ENCODE measurements around the gene DHDH. TPM values are rescaled to one million over a fixed set of nuclear protein-coding genes. Genes with fewer than 3 reads are reported as not detected.

Gene DHDH
- total and polyA plus RNA-seq, 2 of the 13 experiments (the other 11 are each of a cell fraction or from before 2014, with no cell fraction given): 0.13 to 0.91 TPM

- TF ChIP-seq BCLAF1 (IDR thresholded peaks at IDR 0.05) (no peak), ZNF274 (CRISPR knock-in tag; IDR thresholded peaks at IDR 0.05) (peak; percentile 76; the same call in 1 of the 2 replicates), KDM5B (CRISPR knock-in tag; IDR thresholded peaks at IDR 0.05; ENCODE audit: borderline replicate concordance) (peak; percentile 76), YEATS4 (CRISPR knock-in tag; IDR thresholded peaks at IDR 0.05; ENCODE audit: borderline replicate concordance) (peak; percentile 71; the same call in 1 of the 2 replicates), ZNF513 (CRISPR knock-in tag; conservative IDR thresholded peaks at IDR 0.05) (peak; percentile 98), KDM2A (CRISPR knock-in tag; IDR thresholded peaks at IDR 0.05; ENCODE audit: borderline replicate concordance, low read depth) (peak; percentile 80), ATF6 (CRISPR knock-in tag; conservative IDR thresholded peaks at IDR 0.05) (peak; percentile 92), MXI1 (IDR thresholded peaks at IDR 0.05; ENCODE audit: borderline replicate concordance, low read depth, low read length) (peak; percentile 52; the same call in 1 of the 3 replicates), FOXM1 (CRISPR knock-in tag; IDR thresholded peaks at IDR 0.05) (peak; percentile 87; the same call in 1 of the 2 replicates), ZFX (CRISPR knock-in tag; IDR thresholded peaks at IDR 0.05; ENCODE audit: low read depth) (peak; percentile 74; the same call in 1 of the 2 replicates), ZNF550 (CRISPR knock-in tag; IDR thresholded peaks at IDR 0.05; ENCODE audit: borderline replicate concordance) (no peak), ZNF224 (CRISPR knock-in tag; IDR thresholded peaks at IDR 0.05) (no peak; the same call in 1 of the 2 replicates), BORCS8-MEF2B (CRISPR knock-in tag; IDR thresholded peaks at IDR 0.05) (peak; percentile 82; the same call in 1 of the 2 replicates), ZNF280D (CRISPR knock-in tag; IDR thresholded peaks at IDR 0.05) (0 out of 2 replicates have a peak, but pooled peaks have one; percentile 41), ZNF296 (CRISPR knock-in tag; conservative IDR thresholded peaks at IDR 0.05) (no peak), GFI1 (CRISPR knock-in tag; IDR thresholded peaks at IDR 0.05; ENCODE audit: borderline replicate concordance) (0 out of 2 replicates have a peak, but pooled peaks have one; percentile 52), AHR (CRISPR knock-in tag; IDR thresholded peaks at IDR 0.05) (peak; percentile 76; the same call in 1 of the 2 replicates), ZKSCAN1 (IDR thresholded peaks at IDR 0.05; ENCODE audit: low read length) (peak; percentile 53; the same call in 1 of the 2 replicates), U2AF2 (IDR thresholded peaks at IDR 0.05; ENCODE audit: low read depth, low read length) (no peak), ZFP62 (CRISPR knock-in tag; IDR thresholded peaks at IDR 0.05) (peak; percentile 97)
These were observed 31.7 kb downstream of the DHDH start, which contains the start of gene FTL (continued) for GRCh38 chr19:48965040-48965805.
